Colon (tissue), 2 donors: ENCODE measurements around the gene THOC1.

Experiments used
- FAIRE-seq: peaks from 2 replicates; lab custom pipeline; 2012; peaks lifted over from hg19 to GRCh38; lab: Jason Lieb, UNC
- donor health status: control.
- donor health status: control.

The THOC1 gene

GRCh38 chr18:275486-275885 lies 7.6 kb upstream of the THOC1 start:
- FAIRE-seq: no peak

- no peak for FAIRE-seq
These were observed 6.5 kb upstream of the THOC1 start for GRCh38 chr18:274313-274712.

GRCh38 chr18:273525-273924 lies 5.7 kb upstream of the THOC1 start:
- no peak for FAIRE-seq

- no peak for FAIRE-seq
These were observed 4.8 kb upstream of the THOC1 start for GRCh38 chr18:272650-273049.

- FAIRE-seq: no peak
These were observed 1.7 kb upstream of the THOC1 start for GRCh38 chr18:269480-270095.

- no peak for FAIRE-seq
These were observed 513 bp downstream of the THOC1 start for GRCh38 chr18:267380-267687.

GRCh38 chr18:261398-262073 lies 6.3 kb downstream of the THOC1 start:
- no peak for FAIRE-seq

GRCh38 chr18:260547-260946 lies 7.3 kb downstream of the THOC1 start:
- FAIRE-seq: no peak

GRCh38 chr18:255171-255570 lies 12.7 kb downstream of the THOC1 start:
- no peak for FAIRE-seq

GRCh38 chr18:253121-253520 lies 14.7 kb downstream of the THOC1 start:
- FAIRE-seq: no peak

- FAIRE-seq: no peak
These were observed 16.3 kb downstream of the THOC1 start for GRCh38 chr18:251572-251971.

- FAIRE-seq: no peak
These were observed 17.2 kb downstream of the THOC1 start for GRCh38 chr18:250685-251084.

GRCh38 chr18:248053-248452 lies 19.8 kb downstream of the THOC1 start:
- FAIRE-seq: no peak

- FAIRE-seq: no peak
These were observed 22.5 kb downstream of the THOC1 start for GRCh38 chr18:245282-245847.

- FAIRE-seq: no peak
These were observed 27.7 kb downstream of the THOC1 start for GRCh38 chr18:240175-240574.

- FAIRE-seq: no peak
These were observed 36.3 kb downstream of the THOC1 start for GRCh38 chr18:231563-231962.

- FAIRE-seq: no peak
These were observed 39.3 kb downstream of the THOC1 start for GRCh38 chr18:228586-228985.

GRCh38 chr18:227902-228301 lies 39.9 kb downstream of the THOC1 start:
- no peak for FAIRE-seq

GRCh38 chr18:227374-227773 lies 40.5 kb downstream of the THOC1 start:
- no peak for FAIRE-seq

- FAIRE-seq: no peak
These were observed 42.1 kb downstream of the THOC1 start for GRCh38 chr18:225745-226144.

GRCh38 chr18:220708-221107 lies 47.1 kb downstream of the THOC1 start:
- FAIRE-seq: no peak

- FAIRE-seq: no peak
These were observed 50.1 kb downstream of the THOC1 start for GRCh38 chr18:217532-218336.

GRCh38 chr18:215448-216010 lies 52.3 kb downstream of the THOC1 start:
- FAIRE-seq: no peak
